Measurements from ENCODE around the gene SLC16A5. TPM values are rescaled to one million over a fixed set of nuclear protein-coding genes. Genes with fewer than 3 reads are reported as not detected.

The SLC16A5 gene
- total RNA-seq, 4 donors from 2014 or later = 1.5 to 7.9 (median 6.9) TPM

- in situ Hi-C loops (cut with MboI; ENCODE audit: low sequenced_read_pairs in 4 of 4) (loop anchor here (10.0 kb wide), 2 partner anchors 58 to 88 kb away; partner anchors contain the start of gene NUP85 (in 3 of the 4)), intact Hi-C loops (cut with DNase I; ENCODE audit: low total_unique reads) (no loop called here)
- DNase-seq (no peak), ATAC-seq (no peak)
- no peaks in the 10 kb centered on the region for H3K27me3 ChIP-seq
- H3K36me3 ChIP-seq = peaks cover 0 to 4% of the 10 kb centered on the region in 2 donors
- no peak overlapping the region for H3K27ac ChIP-seq
- H3K4me3 ChIP-seq = no peak overlapping the region
- TF ChIP-seq CTCF (IDR thresholded peaks at IDR 0.05 in 4 of 5, conservative IDR thresholded peaks at IDR 0.05 in 1 of 5) (no peak), POLR2A (IDR thresholded peaks at IDR 0.05) (no peak)
- H3K4me1 ChIP-seq = peaks cover 11 to 15% of the 10 kb centered on the region in 2 donors
- no peaks in the 10 kb centered on the region for H3K9me3 ChIP-seq
Observed at GRCh38 chr17:75116737-75117136, 29.0 kb downstream of the SLC16A5 start.

- Histone ChIP-seq H3K36me3 (peaks cover 0 to 4% of the 10 kb centered on the region in 2 donors), H3K9me3 (no peaks in the 10 kb centered on the region), H3K4me1 (peaks cover 11 to 13% of the 10 kb centered on the region in 2 donors), H3K4me3 (no peak overlapping the region), H3K27me3 (no peaks in the 10 kb centered on the region), H3K27ac (no peak overlapping the region)
- TF ChIP-seq CTCF (IDR thresholded peaks at IDR 0.05 in 4 of 5, conservative IDR thresholded peaks at IDR 0.05 in 1 of 5) (no peak), POLR2A (IDR thresholded peaks at IDR 0.05) (no peak)
- no peak for DNase-seq
- in situ Hi-C loops (cut with MboI; ENCODE audit: low sequenced_read_pairs in 4 of 4) (loop anchor here (10.0 kb wide), 2 partner anchors 56 to 86 kb away; partner anchors contain the start of gene NUP85 (in 3 of the 4)), intact Hi-C loops (cut with DNase I; ENCODE audit: low total_unique reads) (no loop called here)
- no peak for ATAC-seq
Observed at GRCh38 chr17:75118307-75118706, 30.6 kb downstream of the SLC16A5 start.

- Histone ChIP-seq H3K4me1 (peaks cover 0 to 4% of the 10 kb centered on the region in 2 donors), H3K27ac (peak overlapping the region in 1 of 4 donors; percentile 34), H3K27me3 (no peaks in the 10 kb centered on the region), H3K36me3 (peaks cover 0 to 4% of the 10 kb centered on the region in 2 donors), H3K9me3 (no peaks in the 10 kb centered on the region), H3K4me3 (no peak overlapping the region)
- intact Hi-C loops (cut with DNase I; ENCODE audit: low total_unique reads) (no loop called here), in situ Hi-C loops (cut with MboI; ENCODE audit: low sequenced_read_pairs in 4 of 4) (loop anchor here in 1 of 4 donors (10.0 kb wide), 1 partner anchor 51 kb away; no protein-coding TSS in a partner anchor)
- TF ChIP-seq POLR2A (IDR thresholded peaks at IDR 0.05) = no peak
- TF ChIP-seq CTCF (IDR thresholded peaks at IDR 0.05 in 4 of 5, conservative IDR thresholded peaks at IDR 0.05 in 1 of 5) = no peak
- no peak for ATAC-seq
- peak in 1 of 2 donors; percentile 43 for DNase-seq
Observed at GRCh38 chr17:75124041-75124818, 36.5 kb downstream of the SLC16A5 start.

- TF ChIP-seq CTCF (IDR thresholded peaks at IDR 0.05 in 4 of 5, conservative IDR thresholded peaks at IDR 0.05 in 1 of 5) = no peak
- ATAC-seq = no peak
- no peak overlapping the region for H3K4me3 ChIP-seq
- H3K9me3 ChIP-seq = no peaks in the 10 kb centered on the region
- intact Hi-C loops (cut with DNase I; ENCODE audit: low total_unique reads) = no loop called here
- no peaks in the 10 kb centered on the region for H3K27me3 ChIP-seq
- no peak overlapping the region for H3K27ac ChIP-seq
- in situ Hi-C loops (cut with MboI; ENCODE audit: low sequenced_read_pairs in 4 of 4) = loop anchor here in 1 of 4 donors (10.0 kb wide), 1 partner anchor 50 kb away; no protein-coding TSS in a partner anchor
- peaks cover 0 to 9% of the 10 kb centered on the region in 2 donors for H3K36me3 ChIP-seq
- DNase-seq = no peak
- peaks cover 0 to 4% of the 10 kb centered on the region in 2 donors for H3K4me1 ChIP-seq
Observed at GRCh38 chr17:75124819-75125162, 37.0 kb downstream of the SLC16A5 start.
